Activated T-cell treated with anti-CD3 and anti-CD28 coated beads for 24 hours (primary cell): ENCODE results near the gene CASZ1.

Experiments used
- DNase-seq: peaks from one replicate; pipeline ENCODE4 v3.0.0-alpha.2; 2020; ENCODE audit warnings: low read depth

The CASZ1 gene

GRCh38 chr1:10796029-10796944 is at the start of gene CASZ1:
CASZ1 (minus strand) TSS chr1:10796646; CDS start chr1:10693889, 102,757 bp downstream.
- DNase-seq: no peak

GRCh38 chr1:10843697-10844096 is 47.3 kb upstream of the CASZ1 start:
- DNase-seq: no peak

GRCh38 chr1:10841118-10841517 is 44.7 kb upstream of the CASZ1 start:
- DNase-seq: no peak

GRCh38 chr1:10839188-10839770 is 42.8 kb upstream of the CASZ1 start:
- DNase-seq: no peak

- DNase-seq: no peak
These were observed 42.1 kb upstream of the CASZ1 start for GRCh38 chr1:10838541-10838940.

GRCh38 chr1:10836726-10837125 is 40.3 kb upstream of the CASZ1 start:
- DNase-seq: no peak

- no peak for DNase-seq
These were observed 39.5 kb upstream of the CASZ1 start for GRCh38 chr1:10835822-10836421.

- DNase-seq: no peak
These were observed 39.0 kb upstream of the CASZ1 start for GRCh38 chr1:10835421-10835820.

GRCh38 chr1:10834770-10835412 is 38.4 kb upstream of the CASZ1 start:
- no peak for DNase-seq

GRCh38 chr1:10833630-10834557 is 37.4 kb upstream of the CASZ1 start:
- no peak for DNase-seq

- no peak for DNase-seq
These were observed 36.3 kb upstream of the CASZ1 start for GRCh38 chr1:10832703-10833102.

GRCh38 chr1:10830961-10831668 is 34.7 kb upstream of the CASZ1 start:
- DNase-seq: no peak

- DNase-seq: no peak
These were observed 33.6 kb upstream of the CASZ1 start for GRCh38 chr1:10829965-10830515.

- no peak for DNase-seq
These were observed 32.8 kb upstream of the CASZ1 start for GRCh38 chr1:10829067-10829818.

- no peak for DNase-seq
These were observed 31.2 kb upstream of the CASZ1 start for GRCh38 chr1:10827377-10828333.

- no peak for DNase-seq
These were observed 29.1 kb upstream of the CASZ1 start for GRCh38 chr1:10825592-10825991.

GRCh38 chr1:10824821-10825540 is 28.5 kb upstream of the CASZ1 start:
- DNase-seq: no peak

- no peak for DNase-seq
These were observed 26.6 kb upstream of the CASZ1 start for GRCh38 chr1:10823000-10823401.
